ENCODE measurements around the gene LTB. TPM values are rescaled to one million over a fixed set of nuclear protein-coding genes. Genes with fewer than 3 reads are reported as not detected.

LTB gene
- total and polyA plus RNA-seq, 9 of the 15 experiments (the other 6 are each of a cell fraction or from before 2014, with no cell fraction given) = 0.07 to 0.51 TPM; not detected in 7

DNA sequence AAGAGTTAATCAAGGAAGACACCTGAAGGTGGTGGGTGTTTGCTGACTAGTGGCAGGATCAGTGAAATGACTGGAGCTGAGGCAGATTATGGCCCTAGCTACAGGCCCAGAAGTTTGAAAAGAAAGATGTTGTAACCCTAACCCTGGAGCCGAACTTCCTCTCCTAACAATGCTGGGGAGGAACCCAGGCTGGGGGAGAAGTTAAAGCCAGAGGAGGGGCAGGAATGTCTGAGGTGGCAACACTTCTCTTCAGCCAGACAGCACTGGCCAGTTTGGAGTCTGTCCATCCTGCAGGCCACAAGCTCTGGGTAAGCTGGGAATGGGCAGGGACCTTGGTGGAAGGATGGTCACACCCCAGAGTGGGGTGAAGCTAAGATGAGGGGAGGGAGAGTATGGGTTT is 3.8 kb upstream of the LTB start, which contains the start of gene LST1 (continued):
- TF ChIP-seq ZBTB33 (CRISPR knock-in tag; IDR thresholded peaks at IDR 0.05) (no peak), CHD4 (IDR thresholded peaks at IDR 0.05; ENCODE audit: insufficient read depth, insufficient replicate concordance, low read depth, low read length, poor library complexity, severe bottlenecking) (no peak), TCF7 (IDR thresholded peaks at IDR 0.05; ENCODE audit: borderline replicate concordance) (no peak), CBX1 (IDR thresholded peaks at IDR 0.05; ENCODE audit: low read depth) (no peak), ETS1 (conservative IDR thresholded peaks at IDR 0.05; ENCODE audit: control insufficient read depth, low read depth, low read length) (no peak), DDX20 (tag; IDR thresholded peaks at IDR 0.05; ENCODE audit: low read depth) (no peak), DPF2 (IDR thresholded peaks at IDR 0.05) (no peak), ZBED1 (IDR thresholded peaks at IDR 0.05) (no peak), ZBTB26 (CRISPR knock-in tag; IDR thresholded peaks at IDR 0.05) (no peak), PML (IDR thresholded peaks at IDR 0.05; ENCODE audit: low read length) (no peak), GABPA (tag; conservative IDR thresholded peaks at IDR 0.05; ENCODE audit: low read depth) (no peak), TEAD4 (IDR thresholded peaks at IDR 0.05; ENCODE audit: low read length) (0 out of 2 replicates have a peak, but pooled peaks have one; percentile 3), TEAD4 (CRISPR knock-in tag; IDR thresholded peaks at IDR 0.05; ENCODE audit: borderline replicate concordance) (0 out of 2 replicates have a peak, but pooled peaks have one; percentile 17), HMG20A (CRISPR knock-in tag; conservative IDR thresholded peaks at IDR 0.05) (no peak)
- TF ChIP-seq, protein P1, sequence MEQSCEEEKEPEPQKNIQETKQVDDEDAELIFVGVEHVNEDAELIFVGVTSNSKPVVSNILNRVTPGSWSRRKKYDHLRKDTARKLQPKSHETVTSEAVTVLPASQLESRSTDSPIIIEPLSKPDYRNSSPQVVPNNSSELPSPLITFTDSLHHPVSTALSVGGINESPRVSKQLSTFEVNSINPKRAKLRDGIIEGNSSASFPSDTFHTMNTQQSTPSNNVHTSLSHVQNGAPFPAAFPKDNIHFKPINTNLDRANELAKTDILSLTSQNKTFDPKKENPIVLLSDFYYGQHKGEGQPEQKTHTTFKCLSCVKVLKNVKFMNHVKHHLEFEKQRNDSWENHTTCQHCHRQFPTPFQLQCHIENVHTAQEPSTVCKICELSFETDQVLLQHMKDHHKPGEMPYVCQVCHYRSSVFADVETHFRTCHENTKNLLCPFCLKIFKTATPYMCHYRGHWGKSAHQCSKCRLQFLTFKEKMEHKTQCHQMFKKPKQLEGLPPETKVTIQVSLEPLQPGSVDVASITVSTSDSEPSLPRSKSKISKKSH (CRISPR knock-in tag; IDR thresholded peaks at IDR 0.05) = no peak
- TF ChIP-seq, protein P2, sequence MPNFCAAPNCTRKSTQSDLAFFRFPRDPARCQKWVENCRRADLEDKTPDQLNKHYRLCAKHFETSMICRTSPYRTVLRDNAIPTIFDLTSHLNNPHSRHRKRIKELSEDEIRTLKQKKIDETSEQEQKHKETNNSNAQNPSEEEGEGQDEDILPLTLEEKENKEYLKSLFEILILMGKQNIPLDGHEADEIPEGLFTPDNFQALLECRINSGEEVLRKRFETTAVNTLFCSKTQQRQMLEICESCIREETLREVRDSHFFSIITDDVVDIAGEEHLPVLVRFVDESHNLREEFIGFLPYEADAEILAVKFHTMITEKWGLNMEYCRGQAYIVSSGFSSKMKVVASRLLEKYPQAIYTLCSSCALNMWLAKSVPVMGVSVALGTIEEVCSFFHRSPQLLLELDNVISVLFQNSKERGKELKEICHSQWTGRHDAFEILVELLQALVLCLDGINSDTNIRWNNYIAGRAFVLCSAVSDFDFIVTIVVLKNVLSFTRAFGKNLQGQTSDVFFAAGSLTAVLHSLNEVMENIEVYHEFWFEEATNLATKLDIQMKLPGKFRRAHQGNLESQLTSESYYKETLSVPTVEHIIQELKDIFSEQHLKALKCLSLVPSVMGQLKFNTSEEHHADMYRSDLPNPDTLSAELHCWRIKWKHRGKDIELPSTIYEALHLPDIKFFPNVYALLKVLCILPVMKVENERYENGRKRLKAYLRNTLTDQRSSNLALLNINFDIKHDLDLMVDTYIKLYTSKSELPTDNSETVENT (CRISPR knock-in tag; IDR thresholded peaks at IDR 0.05) = no peak
- TF ChIP-seq, protein P3, sequence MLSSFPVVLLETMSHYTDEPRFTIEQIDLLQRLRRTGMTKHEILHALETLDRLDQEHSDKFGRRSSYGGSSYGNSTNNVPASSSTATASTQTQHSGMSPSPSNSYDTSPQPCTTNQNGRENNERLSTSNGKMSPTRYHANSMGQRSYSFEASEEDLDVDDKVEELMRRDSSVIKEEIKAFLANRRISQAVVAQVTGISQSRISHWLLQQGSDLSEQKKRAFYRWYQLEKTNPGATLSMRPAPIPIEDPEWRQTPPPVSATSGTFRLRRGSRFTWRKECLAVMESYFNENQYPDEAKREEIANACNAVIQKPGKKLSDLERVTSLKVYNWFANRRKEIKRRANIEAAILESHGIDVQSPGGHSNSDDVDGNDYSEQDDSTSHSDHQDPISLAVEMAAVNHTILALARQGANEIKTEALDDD (IDR thresholded peaks at IDR 0.05) = no peak
- TF ChIP-seq, protein P4, sequence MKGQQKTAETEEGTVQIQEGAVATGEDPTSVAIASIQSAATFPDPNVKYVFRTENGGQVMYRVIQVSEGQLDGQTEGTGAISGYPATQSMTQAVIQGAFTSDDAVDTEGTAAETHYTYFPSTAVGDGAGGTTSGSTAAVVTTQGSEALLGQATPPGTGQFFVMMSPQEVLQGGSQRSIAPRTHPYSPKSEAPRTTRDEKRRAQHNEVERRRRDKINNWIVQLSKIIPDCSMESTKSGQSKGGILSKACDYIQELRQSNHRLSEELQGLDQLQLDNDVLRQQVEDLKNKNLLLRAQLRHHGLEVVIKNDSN (CRISPR knock-in tag; IDR thresholded peaks at IDR 0.05) = peak; percentile 21; the same call in 1 of the 2 replicates

Measured in K562 (cell line).